Islet of Langerhans (tissue), 1 donor: ENCODE results near the gene NCEH1.
"Not testable (repeated sequence)": the region's sequence is repeated elsewhere in the genome, so short reads cannot be mapped to it uniquely, and the experiment has no call there.

Experiments
- FAIRE-seq: peaks from one replicate; lab custom pipeline; 2011; peaks lifted over from hg19 to GRCh38; lab: Jason Lieb, UNC

The NCEH1 gene, protein sequence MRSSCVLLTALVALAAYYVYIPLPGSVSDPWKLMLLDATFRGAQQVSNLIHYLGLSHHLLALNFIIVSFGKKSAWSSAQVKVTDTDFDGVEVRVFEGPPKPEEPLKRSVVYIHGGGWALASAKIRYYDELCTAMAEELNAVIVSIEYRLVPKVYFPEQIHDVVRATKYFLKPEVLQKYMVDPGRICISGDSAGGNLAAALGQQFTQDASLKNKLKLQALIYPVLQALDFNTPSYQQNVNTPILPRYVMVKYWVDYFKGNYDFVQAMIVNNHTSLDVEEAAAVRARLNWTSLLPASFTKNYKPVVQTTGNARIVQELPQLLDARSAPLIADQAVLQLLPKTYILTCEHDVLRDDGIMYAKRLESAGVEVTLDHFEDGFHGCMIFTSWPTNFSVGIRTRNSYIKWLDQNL

DNA sequence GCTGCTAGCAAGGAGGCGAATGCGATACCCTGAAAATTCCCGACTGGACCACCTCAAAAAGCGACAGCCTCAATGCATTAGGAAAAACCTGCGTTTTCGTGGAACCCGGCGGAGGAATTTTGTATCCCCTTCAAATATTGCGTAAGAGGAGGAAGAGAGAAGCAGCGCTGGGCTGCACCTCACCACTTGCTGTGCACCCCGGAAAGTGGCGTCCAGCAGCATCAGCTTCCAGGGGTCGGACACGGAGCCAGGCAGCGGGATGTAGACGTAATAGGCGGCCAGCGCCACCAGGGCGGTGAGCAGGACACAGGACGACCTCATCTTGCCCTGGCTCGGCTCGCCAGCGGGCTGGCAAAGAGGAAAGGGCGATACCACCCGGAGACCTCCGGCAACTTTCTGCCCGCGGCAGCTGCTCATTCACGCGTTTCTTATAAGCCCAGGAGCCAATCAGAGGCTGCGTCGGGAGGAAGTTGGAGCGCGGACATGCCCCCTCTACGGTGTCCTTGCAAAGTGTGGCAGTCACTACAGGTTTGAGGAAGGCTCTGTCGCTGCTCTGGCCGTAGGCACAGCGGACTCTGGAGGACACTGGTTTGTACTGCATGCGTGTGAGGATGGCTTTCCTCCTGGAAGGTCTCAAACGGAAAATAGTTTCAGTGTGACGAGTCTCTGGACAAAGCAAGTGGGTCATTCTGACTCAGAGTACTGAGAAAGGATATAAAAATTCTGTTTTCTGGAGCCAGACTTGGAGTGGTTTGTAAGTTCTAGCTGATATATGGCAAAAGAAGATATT is at the start of gene NCEH1:
Gene NCEH1, minus strand, starts transcription at position 404 of the 790 bp plus-strand sequence. Its CDS starts 83 bp downstream, at position 321.
- peak; percentile 79 for FAIRE-seq

DNA sequence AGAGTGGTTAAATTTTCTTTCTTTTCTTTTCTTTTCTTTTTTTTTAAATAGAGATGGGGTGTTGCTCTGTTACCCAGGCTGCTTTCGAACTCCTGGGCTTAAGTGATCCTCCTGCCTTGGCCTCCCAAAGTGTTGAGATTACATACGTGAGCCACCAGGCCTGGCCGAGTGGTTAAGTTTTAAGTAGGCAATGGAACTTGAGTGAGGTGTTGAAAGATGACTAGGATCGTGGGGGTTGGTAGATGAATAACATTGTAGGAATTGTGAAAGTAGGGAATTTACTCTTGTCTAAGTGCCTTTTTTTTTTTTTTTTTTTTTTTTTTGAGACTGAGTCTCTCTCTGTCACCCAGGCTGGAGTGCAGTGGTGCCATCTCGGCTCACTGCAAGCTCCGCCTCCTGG is 49.5 kb upstream of the NCEH1 start:
- not testable (repeated sequence) for FAIRE-seq

DNA sequence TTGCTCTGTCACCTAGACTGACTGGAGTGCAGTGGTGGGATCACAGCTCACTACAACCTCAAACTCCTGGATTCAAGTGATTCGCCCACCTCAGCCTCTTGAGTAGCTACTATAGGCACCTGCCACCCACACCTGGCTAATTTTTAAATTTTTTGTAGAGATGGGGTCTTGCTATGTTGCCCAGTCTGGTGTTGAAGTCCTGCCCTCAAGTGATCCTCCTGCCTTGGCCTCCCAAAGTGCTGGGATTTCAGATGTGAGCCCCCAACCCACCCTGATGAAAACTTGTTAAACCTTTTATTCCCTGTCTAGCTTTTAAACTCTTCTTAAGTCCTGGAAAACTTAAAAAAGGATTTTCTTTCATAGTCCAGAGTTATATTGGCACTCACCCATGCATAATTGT is 42.3 kb upstream of the NCEH1 start:
- FAIRE-seq, result no peak

DNA sequence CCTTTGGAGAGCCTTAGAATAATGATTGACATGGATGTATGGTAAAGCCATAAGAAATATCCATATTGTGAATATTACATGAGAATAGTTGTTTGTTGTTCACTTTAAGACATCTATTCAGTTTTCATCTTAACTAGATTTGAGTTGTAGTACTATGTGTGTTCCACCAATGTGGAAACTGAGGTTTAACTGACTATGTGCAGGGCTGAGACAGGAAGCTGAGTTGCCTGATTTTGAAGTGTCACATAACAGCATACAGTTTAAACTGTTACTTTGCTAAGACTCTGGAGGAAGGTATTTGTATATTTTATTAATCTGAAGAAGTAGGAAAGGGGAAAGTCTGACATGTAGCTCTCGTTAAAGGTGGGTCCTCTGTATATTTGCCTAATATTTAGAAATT is 41.8 kb upstream of the NCEH1 start:
- FAIRE-seq, result no peak

DNA sequence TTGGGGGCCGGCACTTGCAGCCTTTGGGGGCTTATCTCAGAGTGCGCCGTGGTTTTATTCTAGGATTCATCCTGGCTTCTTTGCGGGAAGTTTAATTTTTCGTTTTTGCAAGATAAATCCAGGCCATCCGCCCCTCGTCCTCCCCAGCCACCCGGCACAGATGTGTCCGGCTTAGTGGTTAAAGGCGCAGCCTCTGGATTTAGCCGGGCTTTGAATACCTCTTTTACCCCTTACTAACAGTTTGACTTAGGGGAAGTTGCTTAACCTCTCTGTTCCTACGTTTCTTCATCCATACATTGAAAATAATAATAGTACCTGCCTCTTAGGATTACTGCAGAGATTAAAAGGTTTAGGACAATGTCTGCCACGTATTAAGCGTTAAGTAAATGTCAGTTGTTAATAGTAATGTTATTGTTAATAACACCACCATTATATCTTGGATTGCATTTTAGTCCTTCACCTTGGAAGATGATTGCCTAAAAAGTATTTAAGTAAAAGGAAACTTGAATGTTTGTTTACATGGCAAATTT is 40.4 kb upstream of the NCEH1 start:
- FAIRE-seq, result no peak

DNA sequence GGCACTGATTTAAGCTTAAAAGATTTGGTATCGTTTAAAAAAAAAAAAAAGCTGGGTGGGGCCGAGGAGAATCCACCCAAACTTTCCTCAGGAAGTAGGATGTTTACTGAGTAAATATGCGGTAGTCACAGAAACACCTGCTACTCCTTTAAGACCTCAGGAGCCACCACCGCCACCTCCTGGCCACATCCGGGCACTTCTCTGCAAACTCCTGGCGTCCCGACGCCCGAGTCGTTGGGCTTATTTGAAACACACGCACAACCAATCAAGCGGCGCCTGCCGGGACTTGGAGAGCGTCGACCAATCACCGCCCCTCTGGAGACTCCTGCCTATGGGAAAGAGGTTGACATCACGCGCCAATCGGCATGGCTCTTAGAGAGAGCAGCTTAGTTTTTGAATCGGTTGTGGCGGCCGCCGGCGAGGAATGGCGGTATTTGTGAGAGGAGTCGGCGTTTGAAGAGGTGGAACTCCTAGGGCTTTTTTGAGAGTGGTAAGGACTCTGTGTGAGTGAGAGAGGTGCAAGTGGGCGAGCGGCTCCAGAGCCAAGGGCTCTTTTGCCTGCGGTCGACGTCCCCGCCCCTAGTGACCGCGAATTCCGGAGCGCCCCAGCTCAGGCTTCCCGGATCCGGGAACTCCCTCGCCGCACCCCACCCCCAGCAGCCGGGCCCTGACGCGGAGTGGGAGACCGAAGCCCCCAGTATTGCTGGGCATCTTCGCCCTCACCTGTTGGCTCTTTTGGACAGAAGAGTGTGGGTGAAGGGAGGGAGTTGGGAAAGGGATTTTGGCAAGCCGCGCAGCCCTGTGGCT is 39.7 kb upstream of the NCEH1 start, which contains the start of gene ECT2:
Gene ECT2, plus strand, starts transcription at position 359 of the 807 bp plus-strand sequence. CDS start 3,805 bp downstream, outside the sequence.
- peak; percentile 99 for FAIRE-seq

DNA sequence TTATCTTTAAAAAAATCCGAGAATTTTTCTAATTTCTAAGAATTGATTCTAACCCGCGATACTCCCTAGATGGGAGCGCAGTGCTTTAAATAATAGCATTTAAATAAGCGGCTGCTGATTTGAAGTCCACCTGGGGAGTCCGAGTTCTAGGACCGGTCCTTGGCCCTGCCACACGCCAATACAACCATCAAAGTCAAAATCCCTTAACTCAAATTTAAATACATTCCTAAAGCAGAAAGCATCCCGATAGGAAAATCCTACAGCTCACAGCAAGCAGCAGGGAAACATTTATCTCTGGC is 39.2 kb upstream of the NCEH1 start:
- no peak for FAIRE-seq

DNA sequence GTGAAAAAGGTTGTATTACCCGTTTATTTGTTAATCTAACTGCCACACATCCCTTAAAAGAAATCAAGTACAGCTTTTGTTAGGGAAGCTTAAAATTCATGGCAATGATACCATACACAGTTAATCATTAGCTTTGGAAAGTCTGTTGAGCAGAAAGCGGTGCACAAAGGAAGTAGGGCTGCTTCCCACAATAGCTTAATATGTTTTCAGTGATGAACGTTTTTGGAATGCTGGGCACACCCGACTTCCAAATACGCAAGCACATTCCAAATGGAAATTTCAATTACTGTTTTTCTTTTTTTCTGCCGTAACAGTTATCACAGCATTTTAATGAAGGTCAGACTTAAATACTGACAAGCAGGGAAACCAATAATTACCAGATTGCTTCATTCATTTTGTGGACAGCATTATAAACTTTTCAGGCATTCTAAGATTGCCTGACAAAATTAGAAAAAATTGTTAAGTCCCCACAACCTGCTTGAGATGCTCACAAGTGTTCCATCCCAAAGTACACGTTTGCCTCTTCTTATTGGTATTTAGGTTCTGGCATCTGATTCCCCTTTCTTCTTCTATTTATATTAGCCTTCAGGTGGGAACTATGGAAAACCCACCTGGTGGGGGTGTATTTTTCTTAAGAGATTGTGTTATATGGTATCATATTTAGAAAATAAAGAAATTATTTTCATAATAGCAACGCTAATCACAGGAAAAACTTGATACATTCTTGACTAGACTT is 38.5 kb upstream of the NCEH1 start:
- peak; percentile 82 for FAIRE-seq

DNA sequence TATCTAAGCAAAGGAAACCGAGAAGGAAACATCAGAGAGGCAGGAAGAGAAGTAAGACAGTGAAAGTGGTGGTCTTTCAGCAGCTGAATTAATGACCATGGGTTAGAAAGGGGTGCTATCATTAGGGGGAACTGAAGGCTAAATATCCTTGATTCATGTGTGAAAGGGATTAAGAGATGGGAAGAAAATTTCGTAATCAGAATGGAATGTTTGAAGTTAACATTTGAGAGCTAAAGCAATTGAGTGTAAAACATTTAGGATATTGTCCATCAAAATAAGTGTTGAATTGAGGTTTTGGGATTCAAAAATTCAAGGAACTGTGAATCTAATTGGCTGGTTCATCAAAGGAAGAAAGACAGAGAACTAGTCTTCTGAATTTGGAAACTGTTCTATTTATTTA is 35.6 kb upstream of the NCEH1 start:
- no peak for FAIRE-seq

DNA sequence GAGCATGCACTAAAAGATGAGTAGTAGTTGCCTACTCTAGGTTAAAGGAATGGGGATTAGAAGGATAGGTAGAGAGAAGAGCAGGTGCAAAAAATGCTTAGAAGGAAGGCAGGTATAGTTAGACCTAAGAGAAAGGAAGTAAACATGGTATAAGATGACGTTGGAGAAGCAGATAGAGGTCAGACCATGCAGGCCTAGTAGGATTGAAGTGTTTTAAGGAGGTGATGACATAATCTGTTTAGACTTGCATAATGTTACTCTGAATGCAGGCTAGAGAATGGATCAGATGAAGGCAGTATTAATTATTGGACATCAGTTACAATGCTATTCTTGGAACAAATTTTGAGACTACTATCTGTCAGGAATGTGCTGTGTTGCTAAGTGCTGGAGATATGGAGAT is 28.6 kb upstream of the NCEH1 start:
- no peak for FAIRE-seq

DNA sequence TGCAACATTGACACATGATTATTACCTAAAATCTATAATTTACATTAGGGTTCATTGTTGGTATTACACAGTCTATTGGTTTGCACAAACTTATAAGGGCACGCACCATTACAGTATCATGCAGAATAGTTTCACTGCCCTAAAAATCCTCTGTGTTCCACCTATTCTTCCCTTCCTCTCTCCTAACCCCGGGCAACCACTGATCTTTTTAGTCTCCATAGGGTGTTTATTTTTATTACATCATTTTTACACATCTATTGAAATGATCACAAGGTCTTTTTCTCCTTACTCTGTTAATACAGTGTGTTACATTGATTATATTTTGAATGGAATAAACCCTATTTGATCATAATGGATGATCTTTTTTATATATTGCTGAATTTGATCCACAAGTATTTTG is 24.1 kb upstream of the NCEH1 start:
- no peak for FAIRE-seq

DNA sequence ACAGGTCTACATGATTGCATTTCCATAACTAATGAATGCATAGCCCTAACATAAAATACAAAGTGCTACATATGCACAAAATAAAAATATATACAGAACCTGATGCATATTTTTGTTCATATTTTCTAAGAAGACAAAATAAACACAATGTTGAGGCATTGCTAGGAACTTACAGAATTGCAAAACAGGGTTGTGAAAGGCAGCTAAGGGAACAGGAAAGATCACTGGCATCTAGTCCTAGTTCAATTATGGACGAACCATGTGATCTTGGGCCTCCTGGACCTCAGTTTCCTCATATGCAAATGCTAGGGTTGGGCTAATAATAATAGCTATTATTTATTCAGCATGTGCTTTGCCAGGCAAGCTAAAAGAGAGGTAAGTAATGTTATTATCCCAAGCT is 15.5 kb upstream of the NCEH1 start:
- no peak for FAIRE-seq

DNA sequence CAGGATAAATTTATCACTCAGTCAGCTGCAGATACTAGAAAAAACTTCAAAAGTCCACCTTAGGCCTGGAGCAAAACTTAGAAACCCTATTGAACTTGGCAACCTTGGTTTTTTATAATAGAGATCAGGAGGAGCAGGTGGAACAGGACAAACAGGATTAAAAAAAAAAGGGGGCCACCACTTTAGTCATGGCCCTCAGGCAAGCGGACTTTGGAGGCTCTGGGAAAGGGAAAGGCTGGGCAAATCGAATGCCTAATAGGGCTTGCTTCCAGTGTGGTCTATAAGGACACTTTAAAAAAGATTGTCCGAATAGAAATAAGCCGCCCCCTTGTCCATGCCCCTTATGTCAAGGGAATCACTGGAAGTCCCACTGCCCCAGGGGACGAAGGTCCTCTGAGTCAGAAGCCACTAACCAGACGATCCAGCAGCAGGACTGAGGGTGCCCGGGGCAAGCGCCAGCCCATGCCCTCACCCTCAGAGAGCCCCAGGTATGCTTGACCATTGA is 11.7 kb upstream of the NCEH1 start:
- not testable (repeated sequence) for FAIRE-seq

DNA sequence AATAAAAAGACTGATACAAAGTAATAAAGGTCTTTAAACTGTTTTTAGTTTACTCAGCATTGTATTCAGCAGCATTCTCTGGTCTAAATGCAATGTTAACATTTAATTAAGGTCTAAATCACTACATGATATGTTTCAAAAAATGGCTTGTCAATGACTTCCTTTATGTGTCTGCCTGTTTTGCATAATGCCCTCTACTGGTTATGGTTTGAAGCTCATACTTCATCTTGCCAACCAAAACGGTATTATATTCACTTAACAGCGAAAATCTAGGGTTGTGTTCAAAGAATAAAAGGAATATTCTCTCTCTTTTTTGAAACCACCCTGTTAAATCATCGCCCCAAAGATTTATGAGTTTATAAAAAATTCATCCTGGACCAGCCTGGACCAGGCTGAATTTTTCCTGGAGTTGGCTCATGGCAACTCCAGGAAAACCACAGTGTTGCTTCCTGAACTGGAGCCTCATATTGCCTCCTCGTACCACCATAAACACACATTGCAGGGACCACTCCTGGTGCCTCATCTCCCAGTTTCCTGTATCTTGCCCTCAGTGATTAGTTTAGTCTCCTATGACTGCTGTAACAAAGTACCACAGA is 6.7 kb upstream of the NCEH1 start:
- FAIRE-seq, result no peak

DNA sequence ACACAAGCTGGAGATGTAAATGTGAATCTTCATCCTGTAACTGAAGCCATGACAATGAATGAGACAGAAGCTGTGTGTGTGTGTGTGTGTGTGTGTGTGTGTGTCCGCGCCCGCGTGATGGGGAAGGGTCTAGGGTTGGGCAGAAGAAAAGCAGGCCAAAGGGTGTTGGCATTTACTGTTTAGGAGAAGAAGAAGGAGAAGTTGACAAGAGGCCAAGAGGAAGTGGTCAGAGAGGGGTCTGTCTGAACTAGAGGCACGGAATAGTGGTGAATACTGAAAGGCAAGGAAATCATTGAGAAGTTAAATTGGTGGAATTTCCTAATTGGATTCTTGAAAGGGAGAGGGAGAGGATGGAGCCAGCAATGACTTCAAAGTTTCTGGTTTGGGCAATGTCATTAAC is 5.6 kb upstream of the NCEH1 start:
- FAIRE-seq, result no peak

DNA sequence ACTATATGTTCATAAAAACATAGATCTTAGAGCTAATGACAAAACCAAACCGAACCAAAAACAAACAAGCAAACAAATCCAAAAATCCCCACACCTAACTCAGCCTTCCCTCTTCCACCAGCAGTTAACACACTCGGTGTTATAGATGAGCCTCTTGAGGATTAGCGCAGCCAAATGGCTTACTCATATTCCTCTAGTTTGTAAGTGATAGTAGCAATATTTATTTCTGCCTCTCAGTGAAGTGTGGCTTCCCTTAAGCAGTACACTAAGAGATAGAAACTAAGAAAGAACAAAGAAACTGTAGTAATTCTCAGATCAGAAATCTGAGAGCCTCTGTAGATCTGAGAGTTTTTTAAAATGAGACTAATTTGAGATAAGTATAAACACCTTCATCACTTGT is 2.4 kb upstream of the NCEH1 start:
- no peak for FAIRE-seq

DNA sequence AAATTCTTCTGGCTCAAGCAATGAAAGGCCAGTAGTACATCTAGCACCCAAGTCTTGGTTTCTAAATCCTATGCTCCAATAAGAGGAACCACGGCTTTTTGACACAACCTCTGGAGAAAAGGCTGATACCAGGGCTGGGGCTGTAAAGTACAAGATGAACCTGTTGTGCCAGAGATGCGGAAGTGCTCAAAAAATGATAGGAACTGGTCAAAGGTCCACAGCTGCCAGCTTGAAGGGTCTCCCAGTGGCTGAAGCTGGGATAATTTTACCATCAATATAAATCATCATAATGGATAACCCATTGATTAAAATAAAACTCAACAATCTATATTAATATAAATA is 558 bp upstream of the NCEH1 start:
- FAIRE-seq, result no peak

DNA sequence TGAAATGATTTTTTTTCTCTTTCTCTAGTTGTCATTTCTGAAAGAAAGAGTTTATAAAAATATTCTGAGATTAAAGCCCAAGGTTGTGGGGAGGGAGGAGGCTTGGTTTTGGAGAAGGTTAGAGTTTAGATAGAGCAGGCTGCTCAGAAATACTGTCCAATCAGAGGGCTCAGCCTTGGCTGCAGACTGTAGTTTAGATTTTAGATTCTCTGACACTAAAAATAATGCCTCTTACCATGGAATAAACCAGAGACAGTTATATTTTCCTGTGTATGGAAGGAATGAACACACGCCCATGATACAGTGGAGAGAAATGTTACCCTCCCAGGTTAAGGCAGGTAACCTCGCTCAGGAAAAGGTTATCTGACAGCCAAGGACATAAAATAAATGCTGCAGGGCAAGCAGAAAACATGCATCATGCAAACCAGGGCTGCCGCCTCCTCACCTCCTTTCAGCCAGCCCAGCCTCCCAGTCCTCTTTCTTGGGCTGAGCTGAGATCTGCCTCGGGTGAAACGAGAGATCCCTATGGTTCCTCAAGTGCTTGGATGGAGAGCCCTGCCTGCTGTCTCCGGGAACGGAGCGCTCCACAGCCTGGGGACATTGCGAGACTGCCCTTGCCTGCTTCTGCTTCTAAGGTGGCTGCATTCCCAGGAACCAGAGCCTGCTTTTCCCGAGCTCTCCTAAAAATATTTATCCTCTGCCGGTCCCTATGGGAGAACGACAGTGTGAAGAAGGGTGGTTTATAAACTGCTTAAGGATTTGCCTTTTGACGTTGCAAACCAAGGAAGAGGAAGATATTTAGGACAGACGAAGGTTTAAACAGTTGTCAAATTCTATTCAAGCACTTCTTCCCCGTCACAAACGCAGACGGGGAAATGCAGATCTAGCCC is 848 bp downstream of the NCEH1 start:
- no peak for FAIRE-seq

DNA sequence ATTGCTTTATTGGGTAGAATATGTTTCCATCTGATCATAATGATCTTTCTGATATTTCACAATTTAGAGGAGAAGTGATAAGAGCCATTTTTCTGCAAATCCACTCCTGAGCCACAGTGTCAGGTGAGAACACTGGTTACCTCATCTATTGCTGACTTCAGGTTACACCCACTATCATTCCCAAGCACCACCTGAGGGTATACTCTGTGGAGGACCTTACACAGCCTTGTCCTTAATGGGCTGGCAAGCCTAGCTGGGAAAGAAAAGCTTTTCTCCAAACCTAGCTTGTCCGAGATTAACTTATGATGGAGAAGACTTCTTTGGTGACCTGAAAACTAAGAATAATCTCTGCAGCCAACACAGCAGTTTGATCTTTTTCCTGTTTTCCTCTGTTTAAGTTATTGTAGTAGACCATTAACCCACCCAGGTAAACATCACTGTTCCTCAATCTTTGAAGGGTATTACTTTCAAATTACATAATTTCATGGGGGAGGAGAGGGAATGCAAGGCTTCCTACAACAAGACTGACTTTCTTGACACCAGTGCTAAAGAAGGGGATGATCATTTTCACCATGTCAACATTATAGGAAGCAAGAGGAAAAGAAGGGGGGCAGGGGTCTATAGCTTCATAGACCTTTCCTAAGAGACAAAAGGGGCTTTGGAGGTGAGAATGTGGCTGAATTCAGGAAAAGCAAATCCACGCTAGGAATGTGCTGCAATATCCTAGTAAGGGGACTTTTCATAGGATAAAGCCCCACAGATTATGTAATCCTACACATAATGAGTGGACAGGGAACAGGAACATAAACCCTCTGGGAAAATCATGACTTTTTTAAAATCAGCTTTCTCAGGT is 1.7 kb downstream of the NCEH1 start:
- FAIRE-seq, result no peak
